Measurements from ENCODE around the gene ADAMTS13.

- no peak for TF ChIP-seq CTCF (IDR thresholded peaks at IDR 0.05)
- no peak for TF ChIP-seq EZH2phosphoT487 (IDR thresholded peaks at IDR 0.05)
Measured at GRCh38 chr9:133502112-133502511, 79.9 kb downstream of the ADAMTS13 start.
